ENCODE measurements around the gene ZZZ3.
"Not testable (repeated sequence)": the region's sequence is repeated elsewhere in the genome, so short reads cannot be mapped to it uniquely, and the experiment has no call there.

Gene ZZZ3

GRCh38 chr1:77686796-77687518, 4.5 kb upstream of the ZZZ3 start:
- H3K36me3 Mint-ChIP-seq (ENCODE audit: low read depth) = peaks cover 16% of the 10 kb centered on the region
- no peak for TF ChIP-seq CTCF (IDR thresholded peaks at IDR 0.05; ENCODE audit: unreplicated experiment in 3 of 3)
- H3K4me3 Mint-ChIP-seq = peak overlapping the region in 1 of 3 experiments; percentile 38
- peaks cover 6% of the 10 kb centered on the region for H3K9me3 Mint-ChIP-seq
- no peaks in the 10 kb centered on the region for H3K27me3 Mint-ChIP-seq (ENCODE audit: low read depth)
- no peak overlapping the region for H3K27ac Mint-ChIP-seq
- peaks cover 28% of the 10 kb centered on the region for H3K4me1 Mint-ChIP-seq

DNA sequence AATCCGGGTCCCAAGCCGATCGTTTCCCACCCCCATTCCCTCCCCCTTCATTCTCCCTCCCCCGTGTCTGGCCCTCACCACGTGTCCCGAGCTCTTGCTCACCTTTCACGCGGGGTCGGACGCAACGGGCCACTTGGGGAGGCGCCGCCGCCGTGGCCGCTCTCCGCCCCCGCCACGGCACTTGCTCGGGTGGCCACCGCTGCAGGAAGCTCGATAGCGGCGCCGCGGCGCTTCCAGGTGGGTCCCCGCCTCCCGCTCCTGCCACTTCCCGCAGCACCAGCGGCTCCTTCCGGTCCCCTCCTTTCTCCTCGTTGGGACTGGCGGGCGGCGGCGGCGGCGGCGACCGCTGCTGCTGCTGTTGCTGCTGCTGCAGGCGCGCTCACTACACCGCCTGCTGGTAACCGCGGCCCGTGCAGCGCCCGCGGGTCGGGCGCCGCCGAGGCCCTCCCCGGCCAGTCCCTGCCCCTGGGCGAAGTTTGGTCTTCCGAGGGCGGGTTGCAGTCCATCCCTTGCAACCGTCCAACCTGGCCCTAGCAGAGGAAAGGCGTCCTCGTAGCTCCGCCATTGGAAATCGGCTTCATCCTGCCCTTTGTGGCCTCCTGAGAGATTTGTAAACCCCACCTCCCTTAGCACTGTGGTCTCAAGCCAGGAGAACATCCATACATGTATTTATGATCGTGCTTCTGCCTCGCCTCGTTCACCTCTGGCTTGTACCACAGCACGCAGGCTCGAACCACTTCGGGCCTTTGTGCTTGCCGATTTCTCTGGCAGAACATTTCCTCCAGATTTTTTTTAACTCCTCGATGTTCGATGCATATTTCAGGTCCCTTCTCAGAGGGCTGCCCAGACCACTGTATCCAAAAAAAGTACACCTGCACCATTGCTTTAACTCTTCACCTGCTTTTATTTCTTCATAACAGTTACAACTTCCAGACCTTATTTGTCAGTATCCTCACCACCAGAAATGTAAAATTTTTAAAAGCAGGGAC, 996 bp upstream of the ZZZ3 start:
- Mint-ChIP-seq H3K27ac (peak overlapping the region; percentile 98 to 99 (median 99)), H3K27me3 (ENCODE audit: low read depth) (no peaks in the 10 kb centered on the region), H3K9me3 (no peaks in the 10 kb centered on the region), H3K4me3 (peak overlapping the region; percentile 84 to 92 (median 92)), H3K36me3 (ENCODE audit: low read depth) (no peaks in the 10 kb centered on the region), H3K4me1 (peaks cover 44% of the 10 kb centered on the region)
- TF ChIP-seq CTCF (IDR thresholded peaks at IDR 0.05; ENCODE audit: unreplicated experiment in 3 of 3) = peak; percentile 94 to 98 (median 95)

DNA sequence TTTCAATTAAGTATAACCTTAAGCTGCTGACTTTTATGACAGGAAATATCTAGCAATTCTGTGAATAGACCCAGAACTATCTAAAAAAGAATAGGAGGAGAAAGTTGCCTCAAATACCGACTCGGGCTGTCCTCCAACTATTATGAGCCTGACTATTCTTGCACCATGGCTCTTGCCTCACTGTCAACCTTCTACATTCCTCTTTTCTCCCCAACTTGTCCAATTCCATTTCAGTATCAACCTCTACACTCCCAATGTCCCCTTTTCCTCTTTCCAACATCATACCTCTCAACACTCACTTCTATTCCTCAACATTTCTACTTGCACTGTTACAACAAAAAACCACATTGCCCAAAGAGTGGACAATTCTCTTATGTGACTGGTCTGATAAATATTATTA, 2.3 kb downstream of the ZZZ3 start:
- Mint-ChIP-seq H3K4me3 (peak overlapping the region; percentile 2 to 7 (median 2)), H3K27ac (no peak overlapping the region), H3K4me1 (peaks cover 35% of the 10 kb centered on the region), H3K9me3 (no peaks in the 10 kb centered on the region), H3K36me3 (ENCODE audit: low read depth) (peaks cover 3% of the 10 kb centered on the region), H3K27me3 (ENCODE audit: low read depth) (no peaks in the 10 kb centered on the region)
- TF ChIP-seq CTCF (IDR thresholded peaks at IDR 0.05; ENCODE audit: unreplicated experiment in 3 of 3) = no peak

DNA sequence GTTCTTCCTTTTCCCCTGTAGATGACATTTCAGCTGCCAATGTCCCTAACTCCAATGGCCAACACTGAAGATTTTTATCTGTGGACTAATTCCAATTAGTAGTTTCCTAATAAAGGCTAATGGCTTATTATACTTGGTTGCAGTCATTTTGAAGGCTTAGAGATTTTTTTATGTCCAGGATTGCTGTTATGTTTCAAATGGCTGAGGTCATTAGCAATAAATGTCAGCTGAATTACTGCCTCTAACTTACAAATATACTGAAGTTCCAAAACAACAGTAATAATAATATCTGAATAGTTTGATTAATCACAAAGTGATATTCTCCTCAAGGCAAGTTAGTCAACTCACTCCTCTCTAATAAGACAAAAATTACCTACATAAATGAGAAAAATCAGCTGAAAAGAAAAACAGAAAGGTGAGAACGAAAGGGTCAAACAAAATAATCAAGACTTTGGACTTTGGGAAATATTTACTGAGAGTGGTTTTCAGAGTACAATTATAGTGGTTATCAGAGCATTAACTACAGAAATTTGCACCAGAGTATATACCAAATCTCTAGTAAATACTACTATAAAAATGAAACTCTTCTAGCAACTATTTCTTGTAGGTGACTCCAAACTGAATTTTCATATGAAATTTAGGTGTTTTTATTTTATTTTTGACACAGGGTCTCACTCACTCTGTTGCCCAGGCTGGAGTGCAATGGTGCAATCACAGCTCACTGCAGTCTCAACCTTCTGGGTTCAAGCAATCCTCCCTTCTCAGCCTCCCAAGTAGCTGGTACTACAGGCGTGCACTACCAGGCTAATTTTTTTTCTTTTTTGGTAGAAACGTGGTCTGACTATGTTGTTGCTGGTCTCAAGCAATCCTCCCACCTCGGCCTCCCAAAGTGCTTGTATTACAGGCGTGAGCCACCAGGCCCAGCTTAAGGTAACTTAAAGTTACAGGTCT, 3.5 kb downstream of the ZZZ3 start:
- Mint-ChIP-seq H3K27ac (no peak overlapping the region), H3K9me3 (no peaks in the 10 kb centered on the region), H3K4me1 (peaks cover 26% of the 10 kb centered on the region), H3K36me3 (ENCODE audit: low read depth) (peaks cover 3% of the 10 kb centered on the region), H3K27me3 (ENCODE audit: low read depth) (no peaks in the 10 kb centered on the region), H3K4me3 (peak overlapping the region in 1 of 3 experiments; percentile 10)
- no peak for TF ChIP-seq CTCF (IDR thresholded peaks at IDR 0.05; ENCODE audit: unreplicated experiment in 3 of 3)

- H3K9me3 Mint-ChIP-seq; H3K27ac Mint-ChIP-seq; H3K4me3 Mint-ChIP-seq; H3K36me3 Mint-ChIP-seq (ENCODE audit: low read depth); H3K27me3 Mint-ChIP-seq (ENCODE audit: low read depth): not testable (repeated sequence)
- peaks cover 30% of the 10 kb centered on the region for H3K4me1 Mint-ChIP-seq
Measured at GRCh38 chr1:77674807-77675206, 7.7 kb downstream of the ZZZ3 start.

All from nephron (organoid).